ENCODE data around the gene RNF213. TPM values are rescaled to one million over a fixed set of nuclear protein-coding genes. Genes with fewer than 3 reads are reported as not detected.

The RNF213 gene
- polyA plus RNA-seq, 1 donor (not counting 4 experiments of a cell fraction or from before 2014, with no cell fraction given), result 24.4 TPM

- Histone ChIP-seq H3K79me2 (ENCODE audit: control insufficient read depth, insufficient read depth, low read length) (no peaks in the 10 kb centered on the region), H4K20me1 (ENCODE audit: control insufficient read depth, extremely low read depth, insufficient read depth, low read length) (no peaks in the 10 kb centered on the region), H3K27ac (ENCODE audit: control insufficient read depth, insufficient read depth, low read length) (peak overlapping the region; percentile 65), H3K4me2 (ENCODE audit: control insufficient read depth, extremely low read depth, insufficient read depth, low read depth, low read length) (peak overlapping the region; percentile 63), H3K36me3 (ENCODE audit: control insufficient read depth in 2 of 2, extremely low read depth in 1 of 2, insufficient read depth in 2 of 2, low read length in 2 of 2) (no peaks in the 10 kb centered on the region), H3K9ac (ENCODE audit: control insufficient read depth, extremely low read depth, insufficient read depth, low read length) (peak overlapping the region; percentile 49), H3K4me1 (ENCODE audit: control insufficient read depth, extremely low read depth, insufficient read depth, low read length) (peaks cover 29% of the 10 kb centered on the region), H3K4me3 (ENCODE audit: control insufficient read depth in 2 of 3, extremely low read depth in 1 of 3, insufficient read depth in 2 of 3, low read depth in 1 of 3, low read length in 3 of 3) (peak overlapping the region in 1 of 3 experiments; percentile 31), H3K9me1 (ENCODE audit: control insufficient read depth, extremely low read depth, insufficient read depth, low read length) (no peaks in the 10 kb centered on the region), H2AFZ (ENCODE audit: control insufficient read depth, low read length) (peak overlapping the region; percentile 52), H3K9me3 (ENCODE audit: control insufficient read depth, low read depth, low read length) (no peaks in the 10 kb centered on the region), H3K27me3 (ENCODE audit: control insufficient read depth, extremely low read depth, insufficient read depth, low read length) (no peaks in the 10 kb centered on the region)
- FAIRE-seq (peak; percentile 36), DNase-seq (ENCODE audit: low read depth, low spot score) (no peak)
- dilution Hi-C loops (cut with MboI; ENCODE audit: extremely low pct_ligation_motif_present, low sequenced_read_pairs), result no loop called here
- TF ChIP-seq EZH2 (IDR thresholded peaks at IDR 0.05; ENCODE audit: low read length) (no peak), CTCF (optimal IDR thresholded peaks at IDR 0.05 in 1 of 3, IDR thresholded peaks at IDR 0.05 in 1 of 3, conservative IDR thresholded peaks at IDR 0.05 in 1 of 3; ENCODE audit: extremely low read depth in 1 of 3, insufficient read depth in 2 of 3, low read length in 3 of 3) (no peak)
Measured at GRCh38 chr17:80254396-80255251, 6.0 kb upstream of the RNF213 start.

- Histone ChIP-seq H3K79me2 (ENCODE audit: control insufficient read depth, insufficient read depth, low read length) (no peaks in the 10 kb centered on the region), H3K9me3 (ENCODE audit: control insufficient read depth, low read depth, low read length) (no peaks in the 10 kb centered on the region), H2AFZ (ENCODE audit: control insufficient read depth, low read length) (no peak overlapping the region), H3K4me1 (ENCODE audit: control insufficient read depth, extremely low read depth, insufficient read depth, low read length) (peaks cover 32% of the 10 kb centered on the region), H4K20me1 (ENCODE audit: control insufficient read depth, extremely low read depth, insufficient read depth, low read length) (no peaks in the 10 kb centered on the region), H3K27ac (ENCODE audit: control insufficient read depth, insufficient read depth, low read length) (no peak overlapping the region), H3K4me3 (ENCODE audit: control insufficient read depth in 2 of 3, extremely low read depth in 1 of 3, insufficient read depth in 2 of 3, low read depth in 1 of 3, low read length in 3 of 3) (no peak overlapping the region), H3K36me3 (ENCODE audit: control insufficient read depth in 2 of 2, extremely low read depth in 1 of 2, insufficient read depth in 2 of 2, low read length in 2 of 2) (no peaks in the 10 kb centered on the region), H3K9me1 (ENCODE audit: control insufficient read depth, extremely low read depth, insufficient read depth, low read length) (no peaks in the 10 kb centered on the region), H3K4me2 (ENCODE audit: control insufficient read depth, extremely low read depth, insufficient read depth, low read depth, low read length) (no peak overlapping the region), H3K9ac (ENCODE audit: control insufficient read depth, extremely low read depth, insufficient read depth, low read length) (no peak overlapping the region), H3K27me3 (ENCODE audit: control insufficient read depth, extremely low read depth, insufficient read depth, low read length) (no peaks in the 10 kb centered on the region)
- FAIRE-seq (no peak), DNase-seq (ENCODE audit: low read depth, low spot score) (no peak)
- dilution Hi-C loops (cut with MboI; ENCODE audit: extremely low pct_ligation_motif_present, low sequenced_read_pairs), result no loop called here
- no peak for TF ChIP-seq CTCF (optimal IDR thresholded peaks at IDR 0.05 in 1 of 3, IDR thresholded peaks at IDR 0.05 in 1 of 3, conservative IDR thresholded peaks at IDR 0.05 in 1 of 3; ENCODE audit: extremely low read depth in 1 of 3, insufficient read depth in 2 of 3, low read length in 3 of 3)
- no peak for TF ChIP-seq EZH2 (IDR thresholded peaks at IDR 0.05; ENCODE audit: low read length)
Measured at GRCh38 chr17:80256034-80256350, 4.7 kb upstream of the RNF213 start.

Measured in keratinocyte (primary cell).